GM21381 (cell line): Measurements from ENCODE around the gene CYBRD1.

Source experiments
- ATAC-seq: cut with Tn5 transposase; IDR thresholded peaks from one replicate; pipeline ENCODE4 v1.9.1; 2021; ENCODE audit warnings: mild to moderate bottlenecking, moderate library complexity; ENCODE audit not compliant: unreplicated experiment

The CYBRD1 gene

DNA sequence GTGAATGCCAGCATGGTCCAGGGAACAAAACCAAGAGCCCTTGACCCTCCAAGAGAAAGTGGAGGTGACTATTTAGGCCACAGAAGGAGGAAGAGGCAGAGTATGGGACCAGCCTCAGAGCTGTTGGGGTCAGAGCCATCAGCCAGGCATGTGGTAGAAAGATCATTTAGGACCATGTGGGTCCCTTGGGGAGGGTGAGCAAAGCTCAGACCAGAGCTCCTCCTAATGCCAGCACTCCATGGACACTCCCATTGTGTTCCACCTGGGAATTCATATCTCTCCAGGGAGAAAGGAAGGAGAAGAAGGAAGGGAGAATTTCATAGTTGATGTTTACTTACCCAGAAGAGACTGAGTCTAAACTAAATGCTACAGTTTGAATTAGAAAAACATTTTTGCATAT is 73.2 kb downstream of the CYBRD1 start:
- no peak for ATAC-seq

- ATAC-seq, result no peak
Measured at GRCh38 chr2:171595896-171596295, 73.6 kb downstream of the CYBRD1 start.

DNA sequence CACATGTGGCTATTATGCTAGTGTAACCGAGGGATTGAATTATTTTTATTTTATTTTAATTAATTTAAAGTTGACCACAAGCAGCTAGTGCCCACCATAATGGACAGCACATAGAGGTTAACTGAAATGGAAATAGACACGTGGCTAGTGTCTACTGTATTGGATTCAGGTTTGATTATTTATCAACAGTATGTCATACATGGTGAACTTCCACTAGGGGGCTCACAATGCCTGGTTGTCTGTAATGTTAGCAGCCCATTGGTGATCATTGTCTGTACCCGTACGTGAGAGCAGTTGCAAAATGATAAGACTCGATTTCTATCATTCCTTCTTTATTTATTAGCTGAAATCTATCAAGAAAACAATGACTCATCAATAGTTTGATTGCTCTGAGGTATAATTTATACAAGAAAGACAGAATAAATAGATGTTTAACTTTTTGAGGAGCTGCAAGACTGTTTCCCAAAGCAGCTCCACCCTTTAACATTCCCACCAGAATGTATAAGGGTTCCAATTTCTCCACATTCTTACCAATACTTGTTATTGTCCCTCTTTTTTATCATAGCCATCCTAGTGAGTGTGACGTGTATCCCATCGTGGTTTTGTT is 76.5 kb downstream of the CYBRD1 start:
- ATAC-seq, result peak; percentile 96

DNA sequence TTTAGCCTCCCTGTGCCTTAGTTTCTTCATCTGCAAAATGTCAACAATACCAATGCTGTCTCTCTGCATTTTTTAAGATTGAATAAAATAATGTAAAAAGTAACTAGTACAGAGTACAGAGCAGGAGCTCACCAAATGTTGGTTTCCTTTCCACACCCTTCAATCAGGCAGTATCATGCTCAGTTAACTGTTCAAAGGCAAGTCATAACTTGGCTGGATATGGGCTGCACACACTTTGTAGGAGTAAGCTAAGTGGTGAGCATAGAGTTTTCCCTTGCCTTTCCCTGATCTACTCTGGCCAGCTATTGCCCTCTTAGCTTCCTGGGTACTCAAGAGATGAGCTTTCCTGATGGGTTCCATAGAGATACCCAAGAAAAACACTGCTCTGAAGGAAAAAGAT is 77.9 kb downstream of the CYBRD1 start:
- ATAC-seq, result no peak

GRCh38 chr2:171602352-171602751 is 80.1 kb downstream of the CYBRD1 start:
- ATAC-seq, result no peak
